ENCODE measurements around the gene UROC1.

DNA sequence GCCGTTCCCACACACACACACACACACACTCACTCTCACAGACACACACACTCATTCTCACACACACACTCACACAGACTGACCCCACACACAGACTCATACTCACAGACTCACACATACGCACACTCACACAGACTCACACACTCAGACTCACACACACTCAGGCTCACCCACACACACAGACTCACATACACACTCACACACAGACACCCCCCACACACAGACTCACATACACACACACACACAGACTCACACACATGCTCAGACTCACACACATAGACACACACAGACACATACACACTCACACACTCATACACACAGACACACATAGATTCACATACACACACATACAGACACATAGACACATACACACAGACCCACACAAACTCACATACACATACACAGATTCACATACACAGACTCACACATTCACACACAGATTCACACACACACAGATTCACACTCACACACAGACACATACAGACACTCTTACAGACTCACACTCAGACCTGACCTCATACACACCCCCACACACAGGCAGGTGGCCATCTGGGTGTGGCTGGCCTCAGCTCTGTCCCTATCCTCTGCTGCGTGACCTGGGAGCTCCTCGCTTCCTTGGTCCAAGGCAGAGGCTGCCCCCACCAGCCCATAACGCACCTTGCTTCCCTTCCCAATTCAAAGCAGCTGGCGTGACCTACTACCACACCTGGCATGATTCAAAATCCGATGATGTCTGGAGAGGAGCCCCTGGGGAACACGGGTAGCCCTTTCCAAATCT lies 39.3 kb upstream of the UROC1 start:
- TF ChIP-seq, protein P1, sequence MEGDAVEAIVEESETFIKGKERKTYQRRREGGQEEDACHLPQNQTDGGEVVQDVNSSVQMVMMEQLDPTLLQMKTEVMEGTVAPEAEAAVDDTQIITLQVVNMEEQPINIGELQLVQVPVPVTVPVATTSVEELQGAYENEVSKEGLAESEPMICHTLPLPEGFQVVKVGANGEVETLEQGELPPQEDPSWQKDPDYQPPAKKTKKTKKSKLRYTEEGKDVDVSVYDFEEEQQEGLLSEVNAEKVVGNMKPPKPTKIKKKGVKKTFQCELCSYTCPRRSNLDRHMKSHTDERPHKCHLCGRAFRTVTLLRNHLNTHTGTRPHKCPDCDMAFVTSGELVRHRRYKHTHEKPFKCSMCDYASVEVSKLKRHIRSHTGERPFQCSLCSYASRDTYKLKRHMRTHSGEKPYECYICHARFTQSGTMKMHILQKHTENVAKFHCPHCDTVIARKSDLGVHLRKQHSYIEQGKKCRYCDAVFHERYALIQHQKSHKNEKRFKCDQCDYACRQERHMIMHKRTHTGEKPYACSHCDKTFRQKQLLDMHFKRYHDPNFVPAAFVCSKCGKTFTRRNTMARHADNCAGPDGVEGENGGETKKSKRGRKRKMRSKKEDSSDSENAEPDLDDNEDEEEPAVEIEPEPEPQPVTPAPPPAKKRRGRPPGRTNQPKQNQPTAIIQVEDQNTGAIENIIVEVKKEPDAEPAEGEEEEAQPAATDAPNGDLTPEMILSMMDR (conservative IDR thresholded peaks at IDR 0.05; ENCODE audit: low read depth, low read length) = no peak
- TF ChIP-seq, protein P2, sequence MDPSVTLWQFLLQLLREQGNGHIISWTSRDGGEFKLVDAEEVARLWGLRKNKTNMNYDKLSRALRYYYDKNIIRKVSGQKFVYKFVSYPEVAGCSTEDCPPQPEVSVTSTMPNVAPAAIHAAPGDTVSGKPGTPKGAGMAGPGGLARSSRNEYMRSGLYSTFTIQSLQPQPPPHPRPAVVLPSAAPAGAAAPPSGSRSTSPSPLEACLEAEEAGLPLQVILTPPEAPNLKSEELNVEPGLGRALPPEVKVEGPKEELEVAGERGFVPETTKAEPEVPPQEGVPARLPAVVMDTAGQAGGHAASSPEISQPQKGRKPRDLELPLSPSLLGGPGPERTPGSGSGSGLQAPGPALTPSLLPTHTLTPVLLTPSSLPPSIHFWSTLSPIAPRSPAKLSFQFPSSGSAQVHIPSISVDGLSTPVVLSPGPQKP (IDR thresholded peaks at IDR 0.05; ENCODE audit: borderline replicate concordance, low read depth, low read length) = no peak
- TF ChIP-seq MAFK (IDR thresholded peaks at IDR 0.05; ENCODE audit: low read depth, low read length) (no peak), POLR2A (IDR thresholded peaks at IDR 0.05; ENCODE audit: low read depth, low read length) (no peak), RCOR1 (IDR thresholded peaks at IDR 0.05; ENCODE audit: insufficient replicate concordance, low read length) (no peak)
- TF ChIP-seq, protein P3, sequence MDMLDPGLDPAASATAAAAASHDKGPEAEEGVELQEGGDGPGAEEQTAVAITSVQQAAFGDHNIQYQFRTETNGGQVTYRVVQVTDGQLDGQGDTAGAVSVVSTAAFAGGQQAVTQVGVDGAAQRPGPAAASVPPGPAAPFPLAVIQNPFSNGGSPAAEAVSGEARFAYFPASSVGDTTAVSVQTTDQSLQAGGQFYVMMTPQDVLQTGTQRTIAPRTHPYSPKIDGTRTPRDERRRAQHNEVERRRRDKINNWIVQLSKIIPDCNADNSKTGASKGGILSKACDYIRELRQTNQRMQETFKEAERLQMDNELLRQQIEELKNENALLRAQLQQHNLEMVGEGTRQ (IDR thresholded peaks at IDR 0.05; ENCODE audit: low read depth, low read length) = no peak
